ENCODE results near the gene SERPINB13.

SERPINB13 gene

GRCh38 chr18:63567825-63568224 lies 19.3 kb upstream of the SERPINB13 start:
- no peak overlapping the region for H3K27ac ChIP-seq (ENCODE audit: poor library complexity, severe bottlenecking)
- no peak for ATAC-seq (ENCODE audit: low read depth)
- H3K9me3 ChIP-seq (ENCODE audit: severe bottlenecking): no peaks in the 10 kb centered on the region
- H3K4me3 ChIP-seq (ENCODE audit: severe bottlenecking): no peak overlapping the region
- H3K36me3 ChIP-seq (ENCODE audit: low read depth): no peaks in the 10 kb centered on the region
- no peak for TF ChIP-seq CTCF (IDR thresholded peaks at IDR 0.05; ENCODE audit: poor library complexity, severe bottlenecking)
- no peak for DNase-seq (ENCODE audit: low spot score)
- H3K27me3 ChIP-seq (ENCODE audit: insufficient read depth, poor library complexity, severe bottlenecking): no peaks in the 10 kb centered on the region
- H3K4me1 ChIP-seq (ENCODE audit: insufficient read depth, poor library complexity, severe bottlenecking): no peaks in the 10 kb centered on the region

GRCh38 chr18:63570721-63571120 lies 16.4 kb upstream of the SERPINB13 start:
- no peak for TF ChIP-seq CTCF (IDR thresholded peaks at IDR 0.05; ENCODE audit: poor library complexity, severe bottlenecking)
- no peaks in the 10 kb centered on the region for H3K27me3 ChIP-seq (ENCODE audit: insufficient read depth, poor library complexity, severe bottlenecking)
- H3K9me3 ChIP-seq (ENCODE audit: severe bottlenecking): no peaks in the 10 kb centered on the region
- no peak overlapping the region for H3K4me3 ChIP-seq (ENCODE audit: severe bottlenecking)
- ATAC-seq (ENCODE audit: low read depth): no peak
- DNase-seq (ENCODE audit: low spot score): no peak
- no peaks in the 10 kb centered on the region for H3K4me1 ChIP-seq (ENCODE audit: insufficient read depth, poor library complexity, severe bottlenecking)
- no peak overlapping the region for H3K27ac ChIP-seq (ENCODE audit: poor library complexity, severe bottlenecking)
- no peaks in the 10 kb centered on the region for H3K36me3 ChIP-seq (ENCODE audit: low read depth)

GRCh38 chr18:63575681-63576080 lies 11.5 kb upstream of the SERPINB13 start:
- Histone ChIP-seq H3K9me3 (ENCODE audit: severe bottlenecking) (no peaks in the 10 kb centered on the region), H3K36me3 (ENCODE audit: low read depth) (no peaks in the 10 kb centered on the region), H3K27ac (ENCODE audit: poor library complexity, severe bottlenecking) (no peak overlapping the region), H3K27me3 (ENCODE audit: insufficient read depth, poor library complexity, severe bottlenecking) (no peaks in the 10 kb centered on the region), H3K4me3 (ENCODE audit: severe bottlenecking) (no peak overlapping the region), H3K4me1 (ENCODE audit: insufficient read depth, poor library complexity, severe bottlenecking) (no peaks in the 10 kb centered on the region)
- no peak for TF ChIP-seq CTCF (IDR thresholded peaks at IDR 0.05; ENCODE audit: poor library complexity, severe bottlenecking)
- peak; percentile 35; the same call in 1 of the 3 replicates for ATAC-seq (ENCODE audit: low read depth)
- DNase-seq (ENCODE audit: low spot score): no peak

GRCh38 chr18:63578357-63578958 lies 8.7 kb upstream of the SERPINB13 start:
- DNase-seq (ENCODE audit: low spot score) (no peak), ATAC-seq (ENCODE audit: low read depth) (0 out of 3 replicates have a peak, but pooled peaks have one; percentile 33)
- H3K4me1 ChIP-seq (ENCODE audit: insufficient read depth, poor library complexity, severe bottlenecking): no peaks in the 10 kb centered on the region
- H3K9me3 ChIP-seq (ENCODE audit: severe bottlenecking): no peaks in the 10 kb centered on the region
- H3K27ac ChIP-seq (ENCODE audit: poor library complexity, severe bottlenecking): no peak overlapping the region
- no peaks in the 10 kb centered on the region for H3K27me3 ChIP-seq (ENCODE audit: insufficient read depth, poor library complexity, severe bottlenecking)
- TF ChIP-seq CTCF (IDR thresholded peaks at IDR 0.05; ENCODE audit: poor library complexity, severe bottlenecking): peak; percentile 88
- no peaks in the 10 kb centered on the region for H3K36me3 ChIP-seq (ENCODE audit: low read depth)
- H3K4me3 ChIP-seq (ENCODE audit: severe bottlenecking): no peak overlapping the region

- H3K4me1 ChIP-seq (ENCODE audit: insufficient read depth, poor library complexity, severe bottlenecking): peaks cover 9% of the 10 kb centered on the region
- no peak overlapping the region for H3K4me3 ChIP-seq (ENCODE audit: severe bottlenecking)
- H3K36me3 ChIP-seq (ENCODE audit: low read depth): no peaks in the 10 kb centered on the region
- no peaks in the 10 kb centered on the region for H3K9me3 ChIP-seq (ENCODE audit: severe bottlenecking)
- DNase-seq (ENCODE audit: low spot score): no peak
- no peak overlapping the region for H3K27ac ChIP-seq (ENCODE audit: poor library complexity, severe bottlenecking)
- no peak for ATAC-seq (ENCODE audit: low read depth)
- TF ChIP-seq CTCF (IDR thresholded peaks at IDR 0.05; ENCODE audit: poor library complexity, severe bottlenecking): no peak
- H3K27me3 ChIP-seq (ENCODE audit: insufficient read depth, poor library complexity, severe bottlenecking): no peaks in the 10 kb centered on the region
These were observed 7.5 kb upstream of the SERPINB13 start for GRCh38 chr18:63579616-63580015.

Data from RWPE2 (cell line).